Mucosa of gallbladder (tissue), 1 donor: ENCODE measurements around the gene IL17RA. TPM values are rescaled to one million over a fixed set of nuclear protein-coding genes. Genes with fewer than 3 reads are reported as not detected.
"Not testable (repeated sequence)": the region's sequence is repeated elsewhere in the genome, so short reads cannot be mapped to it uniquely, and the experiment has no call there.

Source experiments
- DNase-seq: peaks from one replicate; pipeline ENCODE4 v3.0.0-alpha.2; 2020; ENCODE audit warnings: low spot score
- total RNA-seq: library from RNA; stranded (reverse); gene quantifications from one replicate; pipeline ENCODE4 v1.2.1, GENCODE V29; 2021
- donor health status: DM: no; HTN: no; CAD: no.

The IL17RA gene, protein sequence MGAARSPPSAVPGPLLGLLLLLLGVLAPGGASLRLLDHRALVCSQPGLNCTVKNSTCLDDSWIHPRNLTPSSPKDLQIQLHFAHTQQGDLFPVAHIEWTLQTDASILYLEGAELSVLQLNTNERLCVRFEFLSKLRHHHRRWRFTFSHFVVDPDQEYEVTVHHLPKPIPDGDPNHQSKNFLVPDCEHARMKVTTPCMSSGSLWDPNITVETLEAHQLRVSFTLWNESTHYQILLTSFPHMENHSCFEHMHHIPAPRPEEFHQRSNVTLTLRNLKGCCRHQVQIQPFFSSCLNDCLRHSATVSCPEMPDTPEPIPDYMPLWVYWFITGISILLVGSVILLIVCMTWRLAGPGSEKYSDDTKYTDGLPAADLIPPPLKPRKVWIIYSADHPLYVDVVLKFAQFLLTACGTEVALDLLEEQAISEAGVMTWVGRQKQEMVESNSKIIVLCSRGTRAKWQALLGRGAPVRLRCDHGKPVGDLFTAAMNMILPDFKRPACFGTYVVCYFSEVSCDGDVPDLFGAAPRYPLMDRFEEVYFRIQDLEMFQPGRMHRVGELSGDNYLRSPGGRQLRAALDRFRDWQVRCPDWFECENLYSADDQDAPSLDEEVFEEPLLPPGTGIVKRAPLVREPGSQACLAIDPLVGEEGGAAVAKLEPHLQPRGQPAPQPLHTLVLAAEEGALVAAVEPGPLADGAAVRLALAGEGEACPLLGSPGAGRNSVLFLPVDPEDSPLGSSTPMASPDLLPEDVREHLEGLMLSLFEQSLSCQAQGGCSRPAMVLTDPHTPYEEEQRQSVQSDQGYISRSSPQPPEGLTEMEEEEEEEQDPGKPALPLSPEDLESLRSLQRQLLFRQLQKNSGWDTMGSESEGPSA
- total RNA-seq, result 27.2 TPM

DNA sequence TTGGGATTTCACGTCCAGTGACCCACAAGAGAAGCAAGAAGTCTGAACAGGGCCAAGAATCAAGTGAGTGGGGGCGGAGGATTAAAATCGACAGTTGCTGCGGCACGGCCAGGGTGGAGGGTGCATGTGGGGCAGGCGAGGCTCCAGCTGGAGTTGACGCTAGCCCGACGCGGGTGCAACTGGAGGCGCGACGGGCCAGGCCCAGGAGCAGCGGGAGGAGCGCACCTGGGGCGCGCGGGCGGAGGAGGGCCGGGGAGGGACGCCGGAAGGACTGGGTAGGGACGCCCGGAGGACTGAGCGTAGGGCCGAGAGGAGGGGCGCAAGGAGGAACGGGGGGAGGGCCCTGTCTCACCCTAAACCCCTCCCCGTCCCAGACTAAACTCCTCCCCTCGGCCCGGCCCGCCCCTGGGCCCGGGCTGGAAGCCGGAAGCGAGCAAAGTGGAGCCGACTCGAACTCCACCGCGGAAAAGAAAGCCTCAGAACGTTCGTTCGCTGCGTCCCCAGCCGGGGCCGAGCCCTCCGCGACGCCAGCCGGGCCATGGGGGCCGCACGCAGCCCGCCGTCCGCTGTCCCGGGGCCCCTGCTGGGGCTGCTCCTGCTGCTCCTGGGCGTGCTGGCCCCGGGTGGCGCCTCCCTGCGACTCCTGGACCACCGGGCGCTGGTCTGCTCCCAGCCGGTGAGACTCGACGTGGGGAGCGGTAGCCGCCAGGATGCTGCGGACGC lies at the start of gene IL17RA:
IL17RA (plus strand) TSS at position 447 of the 723 bp plus-strand sequence; CDS start at position 539, 92 bp downstream.
- peak; percentile 91 for DNase-seq

DNA sequence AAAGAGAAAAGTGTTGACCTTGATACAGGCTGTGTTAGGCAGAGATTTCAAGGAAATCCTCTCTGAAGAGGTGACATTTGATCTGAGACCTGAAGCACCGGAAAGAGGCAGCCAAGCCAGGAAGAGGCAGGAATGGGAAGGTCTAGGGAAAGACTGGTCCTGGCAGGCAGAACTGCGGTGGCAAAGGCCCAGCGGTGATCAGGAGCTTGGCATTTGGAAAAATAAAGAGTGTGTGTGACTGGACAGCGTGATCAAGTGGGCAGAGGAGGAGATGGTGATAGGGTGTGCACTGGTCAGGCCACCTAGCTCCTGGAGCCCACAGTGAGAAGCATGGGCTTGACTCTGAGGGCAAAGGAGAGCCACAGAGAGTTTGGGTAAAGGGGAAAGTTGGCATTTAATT lies 49.6 kb upstream of the IL17RA start:
- DNase-seq, result no peak

DNA sequence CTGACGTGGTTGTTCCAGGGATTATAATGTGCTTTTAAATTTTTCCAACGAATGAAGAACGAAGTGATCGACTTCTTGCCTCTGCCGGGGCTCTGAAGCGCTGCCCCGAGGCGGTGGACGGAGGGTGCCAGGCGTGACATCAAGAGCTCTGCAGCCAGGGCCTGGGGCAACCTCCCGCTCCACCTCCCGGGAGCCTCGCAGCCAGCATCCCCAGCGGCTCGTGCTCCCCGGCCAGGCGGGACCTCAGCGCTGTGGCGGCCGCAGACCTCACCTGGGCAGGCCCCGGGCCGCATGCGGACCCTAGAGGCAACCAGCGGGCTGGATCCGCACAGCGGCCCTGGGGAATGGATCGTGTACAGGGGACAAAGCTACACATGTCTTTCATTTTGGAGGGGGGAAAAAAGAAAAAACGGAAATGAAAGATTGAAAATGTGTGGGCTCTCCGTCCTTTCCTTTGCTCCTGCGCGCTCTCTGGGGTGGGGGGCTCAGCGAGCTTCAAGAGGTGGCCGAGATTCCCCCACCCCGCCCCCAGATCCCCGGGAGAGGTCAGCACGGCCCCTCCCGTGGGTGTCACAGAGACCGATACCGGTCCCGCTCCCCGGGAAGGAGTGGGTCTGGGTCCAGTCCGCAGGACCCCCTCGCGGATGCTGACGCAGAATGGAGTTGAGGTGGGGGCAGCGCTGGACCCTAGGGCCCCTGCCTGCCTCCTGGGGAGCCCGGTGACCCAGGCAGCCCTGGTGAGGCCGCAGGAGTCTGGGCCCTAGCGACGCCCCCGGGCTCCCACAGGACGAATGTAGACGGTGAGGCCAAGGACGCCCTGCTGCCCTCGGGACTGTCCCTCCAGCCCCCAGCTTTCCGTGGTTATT lies 48.6 kb upstream of the IL17RA start:
- DNase-seq, result not testable (repeated sequence)

DNA sequence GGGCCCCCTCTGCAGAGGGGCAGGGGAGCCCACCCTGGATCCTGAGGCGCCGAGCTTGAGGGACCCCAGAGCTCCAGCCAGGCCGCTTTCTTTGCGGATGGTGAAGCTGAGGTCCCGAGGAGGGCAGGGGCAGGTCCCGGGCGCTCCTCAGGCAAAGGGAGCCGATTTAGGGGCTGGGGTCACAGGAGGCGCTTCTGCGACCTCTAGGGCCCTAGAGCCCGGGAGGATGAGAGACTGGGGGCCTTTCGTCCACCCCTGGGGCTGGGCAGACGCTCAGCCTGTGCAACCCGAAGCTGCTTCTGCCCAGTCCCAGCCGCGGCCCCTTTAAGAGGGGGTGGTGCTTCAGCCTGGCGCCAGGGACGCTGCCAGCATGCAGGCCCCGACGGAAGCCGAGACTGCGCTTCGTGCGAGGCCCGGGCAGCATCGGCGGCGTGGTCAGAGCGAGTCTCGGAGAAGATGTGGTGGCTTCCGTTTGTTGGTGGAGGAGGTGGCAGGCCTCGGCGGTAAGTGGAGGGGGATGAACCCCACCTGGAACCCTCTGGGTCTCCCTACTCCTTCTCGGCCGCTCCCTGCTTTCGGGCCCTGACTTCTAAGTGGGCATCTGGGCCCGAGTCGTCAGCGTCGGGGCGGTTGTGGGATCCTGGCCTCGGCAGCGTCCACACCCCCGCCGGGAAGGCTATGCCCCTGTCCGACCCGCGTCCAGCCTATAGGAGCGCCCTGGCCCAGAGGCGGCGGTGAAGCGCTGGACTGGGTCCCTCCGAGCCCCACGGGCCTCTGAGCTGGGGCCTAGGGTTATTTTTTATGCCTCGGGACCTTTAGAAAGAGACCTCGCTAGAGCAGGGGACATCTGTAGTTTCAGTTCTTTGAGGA lies 47.7 kb upstream of the IL17RA start:
- not testable (repeated sequence) for DNase-seq

DNA sequence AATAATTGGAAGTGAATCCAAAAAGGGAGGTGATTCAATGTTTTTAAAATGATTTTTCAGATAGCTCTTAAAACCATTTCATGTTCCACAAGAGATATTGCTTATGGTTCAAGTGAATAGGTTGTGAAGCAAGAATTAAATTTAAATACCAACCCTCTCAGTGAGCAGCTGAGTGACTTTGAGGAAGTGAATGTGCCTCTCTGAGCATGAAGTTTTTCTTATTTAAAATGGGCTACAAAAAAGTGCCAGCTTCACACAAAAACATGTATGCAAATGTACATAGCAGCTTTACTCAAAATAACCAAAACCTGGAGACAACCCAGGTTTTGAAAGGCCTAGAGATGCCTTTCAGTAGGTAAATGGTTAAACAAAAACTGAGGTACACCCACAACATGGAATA lies 41.3 kb upstream of the IL17RA start:
- DNase-seq, result no peak

DNA sequence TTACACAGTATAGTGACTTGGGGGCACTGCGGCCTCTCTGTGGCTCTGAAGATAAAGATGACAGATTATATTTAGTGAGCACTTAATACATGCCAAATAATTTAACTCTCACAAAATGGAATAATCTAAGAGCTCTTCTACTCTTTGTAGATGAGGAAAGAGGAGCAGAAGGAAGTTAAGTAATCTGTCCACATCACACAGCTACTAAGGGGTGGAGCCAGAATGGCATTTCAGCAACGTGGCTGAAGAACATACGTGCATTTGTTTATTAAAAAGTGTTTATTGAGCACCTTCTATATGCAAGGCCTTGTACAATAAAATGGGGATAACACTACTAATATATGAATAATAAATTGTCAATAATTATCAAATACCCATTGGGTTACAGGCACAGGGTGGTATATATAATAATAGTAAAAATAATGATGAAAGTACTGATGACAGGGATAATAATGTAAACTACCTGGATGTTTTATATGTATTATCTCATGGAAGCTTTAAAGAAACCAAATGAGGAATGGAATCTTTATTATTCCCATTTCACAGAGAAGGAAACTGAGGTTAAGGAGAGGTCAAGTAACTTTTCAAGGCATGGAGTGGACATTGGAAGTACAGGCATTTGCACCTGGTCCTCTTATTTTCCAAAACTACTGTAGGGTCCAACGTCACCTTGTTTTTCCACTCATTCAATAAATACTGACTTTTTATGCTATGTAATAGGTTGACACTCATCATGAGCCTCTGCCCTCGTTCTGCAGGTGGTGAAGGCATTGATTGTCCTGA lies 38.0 kb upstream of the IL17RA start:
- DNase-seq, result no peak

DNA sequence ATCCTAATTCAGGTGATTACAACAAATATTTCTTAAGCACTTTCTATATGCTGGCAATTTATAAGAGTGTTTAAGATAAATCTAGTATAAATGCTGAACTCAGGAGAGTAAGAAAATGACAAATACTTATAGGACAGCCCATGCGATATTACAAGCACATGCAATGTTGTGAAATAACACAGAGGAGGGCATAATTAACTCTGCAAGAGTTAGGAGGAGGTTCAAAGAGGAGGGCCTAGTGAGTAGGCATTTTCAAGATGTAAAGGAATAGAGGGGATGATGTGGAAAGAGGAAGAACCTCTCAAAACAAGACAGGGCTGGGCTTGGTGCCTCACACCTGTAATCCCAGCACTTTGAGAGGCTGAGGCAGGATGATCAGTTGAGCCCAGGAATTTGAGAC lies 37.1 kb upstream of the IL17RA start:
- DNase-seq, result no peak

DNA sequence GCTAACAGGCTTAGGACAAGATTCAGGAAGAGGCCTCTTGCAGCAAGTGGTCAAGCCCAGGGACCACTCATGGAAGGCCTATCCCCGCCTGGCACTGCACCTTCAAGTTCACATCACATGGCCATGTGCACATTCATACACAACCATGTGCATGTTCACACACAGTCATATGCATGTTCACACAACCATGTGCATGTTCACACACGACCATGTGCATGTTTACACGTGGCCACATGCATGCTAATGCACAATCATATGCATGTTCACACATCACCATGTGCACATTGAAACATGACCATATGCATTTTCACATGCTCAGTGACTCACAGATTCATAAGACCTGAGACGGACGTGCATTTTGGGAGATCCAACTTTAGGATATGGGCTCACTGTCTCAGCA lies 28.7 kb upstream of the IL17RA start:
- DNase-seq, result no peak

DNA sequence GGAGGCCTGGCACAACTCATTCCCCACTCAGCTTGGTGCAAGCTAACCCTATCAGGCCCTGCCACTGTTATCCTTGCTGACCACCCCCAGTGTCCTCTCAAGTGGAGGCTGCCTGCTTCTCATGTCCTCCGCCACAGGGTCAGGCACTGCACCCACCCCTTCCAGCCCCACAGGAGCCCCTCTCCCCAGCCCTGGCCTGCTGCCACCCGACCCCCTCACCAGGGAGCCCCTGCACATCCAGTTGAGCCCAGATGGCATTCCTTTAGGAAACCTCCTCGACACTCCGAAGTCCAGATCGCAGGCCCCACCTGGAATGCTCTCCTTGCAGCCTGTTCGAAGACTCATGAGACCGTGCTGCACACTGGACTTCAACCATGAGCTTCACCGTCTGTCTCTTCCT lies 28.0 kb upstream of the IL17RA start:
- DNase-seq, result no peak

DNA sequence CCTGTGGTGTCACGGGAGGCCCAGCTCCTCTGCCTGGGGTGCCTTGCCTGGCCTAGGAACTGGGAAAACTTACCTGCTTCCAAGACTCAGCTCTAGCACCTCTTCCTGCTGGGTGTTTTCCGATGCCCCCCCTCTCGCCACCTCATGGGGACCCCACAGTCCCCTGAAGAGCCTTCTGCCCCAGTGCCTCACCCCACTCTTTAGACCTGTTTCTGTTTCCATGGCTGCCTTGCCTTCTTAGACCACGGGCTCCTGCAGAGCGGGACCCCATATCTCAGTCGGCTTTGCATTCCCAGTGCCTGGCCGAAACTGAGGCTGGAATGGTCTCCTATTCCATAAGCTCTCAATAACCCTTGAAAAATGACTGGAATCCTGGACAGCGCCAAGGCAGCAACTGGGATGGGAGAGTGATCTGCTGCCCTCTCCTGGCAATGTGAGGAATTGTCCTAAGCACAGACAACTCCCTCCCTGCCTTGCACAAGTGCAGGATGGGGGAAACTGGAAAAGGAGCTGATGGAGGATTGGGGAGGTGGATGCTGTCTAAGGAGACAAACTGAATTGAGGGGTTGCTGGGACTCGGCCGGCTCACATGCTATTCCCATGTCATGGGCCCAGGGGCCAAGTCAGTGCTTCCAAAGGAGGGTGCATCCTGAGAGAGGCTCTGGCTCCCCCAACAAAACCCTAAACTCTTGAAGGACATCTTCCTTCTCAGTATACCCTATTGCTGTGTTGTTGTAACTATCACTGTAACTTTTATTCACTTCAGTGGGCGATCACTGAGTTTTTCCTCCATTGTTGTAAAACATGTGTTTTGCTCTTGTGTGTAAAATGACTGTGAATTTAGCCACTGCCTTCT lies 26.6 kb upstream of the IL17RA start:
- DNase-seq, result peak; percentile 62

DNA sequence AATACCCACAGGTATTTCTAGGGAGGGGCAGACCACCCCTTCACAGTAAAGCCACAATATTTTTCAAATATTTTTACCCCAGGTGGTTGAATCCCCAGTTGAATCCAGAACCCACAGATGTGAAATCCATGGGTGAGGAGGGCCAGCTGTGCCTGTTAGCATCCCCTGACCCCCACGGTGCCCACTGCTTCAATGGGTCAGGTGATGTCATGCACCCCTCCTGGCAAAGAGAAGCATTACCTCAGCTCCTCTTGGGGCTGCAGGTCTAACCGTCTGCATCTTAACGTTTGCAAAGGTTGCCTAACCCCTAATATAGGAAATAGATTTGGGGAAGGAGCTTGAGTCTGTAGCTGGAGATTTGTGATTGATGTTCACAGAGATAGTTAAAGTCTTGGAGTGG lies 24.7 kb upstream of the IL17RA start:
- DNase-seq, result no peak

DNA sequence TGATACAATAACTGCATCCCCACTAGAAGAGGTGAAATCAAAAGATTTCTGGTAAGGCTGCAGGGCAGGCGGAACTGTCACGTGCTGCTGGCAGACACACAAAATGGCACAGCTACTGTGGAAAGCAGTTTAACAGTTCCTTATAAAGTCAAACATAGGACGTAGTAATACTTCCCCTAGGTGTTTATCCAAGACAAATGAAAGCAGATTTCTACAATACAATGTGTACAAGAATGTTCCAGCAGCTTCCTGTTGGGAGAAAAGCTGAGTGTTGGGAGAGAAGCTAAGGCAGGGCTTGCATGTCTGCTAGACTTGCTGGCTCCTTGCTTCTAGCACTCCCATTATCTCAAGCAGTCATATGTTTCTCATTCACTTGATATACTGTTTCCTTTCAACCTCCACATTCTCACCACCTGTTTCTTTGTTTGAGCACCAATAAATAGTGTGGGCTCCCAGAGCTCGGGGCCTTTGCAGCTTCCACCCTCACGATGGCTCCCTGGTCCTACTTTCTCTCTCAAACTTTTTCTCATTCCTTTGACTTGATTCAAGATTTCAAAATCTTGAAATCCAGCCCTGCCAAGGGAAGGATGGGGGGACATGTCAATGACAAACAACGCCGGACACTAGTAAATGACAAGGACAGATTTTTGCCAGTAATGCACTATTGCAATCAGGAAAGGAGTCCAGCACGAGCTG lies 21.2 kb upstream of the IL17RA start:
- DNase-seq, result no peak

DNA sequence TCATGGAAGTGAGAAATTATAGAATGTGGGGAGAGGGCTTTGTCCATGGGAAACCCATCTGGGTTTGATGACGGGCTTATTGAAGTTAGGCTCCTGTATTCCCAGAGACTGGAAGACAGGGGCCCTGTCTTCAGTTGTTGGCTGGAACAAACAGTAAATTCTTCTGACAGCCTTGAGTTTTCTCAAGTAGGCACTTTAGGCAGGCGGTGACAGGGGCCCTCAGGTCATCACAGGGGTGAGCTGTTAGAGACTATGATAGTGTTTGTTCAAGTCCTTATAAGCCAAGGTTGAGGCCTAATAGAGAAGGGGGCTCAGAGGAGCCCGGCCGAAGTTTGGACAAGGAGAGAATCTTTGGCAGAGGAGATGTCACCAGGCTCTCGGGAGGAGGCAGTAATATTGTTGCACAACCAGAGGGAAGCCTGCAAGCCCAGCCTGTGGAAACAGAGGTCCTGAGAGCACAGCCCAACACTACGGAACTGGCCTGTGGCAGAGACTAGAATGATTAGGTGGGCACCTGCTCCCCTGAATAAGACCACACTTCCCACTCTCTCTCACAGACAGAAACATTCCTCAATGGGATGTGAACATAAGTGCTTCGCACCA lies 20.2 kb upstream of the IL17RA start:
- no peak for DNase-seq

DNA sequence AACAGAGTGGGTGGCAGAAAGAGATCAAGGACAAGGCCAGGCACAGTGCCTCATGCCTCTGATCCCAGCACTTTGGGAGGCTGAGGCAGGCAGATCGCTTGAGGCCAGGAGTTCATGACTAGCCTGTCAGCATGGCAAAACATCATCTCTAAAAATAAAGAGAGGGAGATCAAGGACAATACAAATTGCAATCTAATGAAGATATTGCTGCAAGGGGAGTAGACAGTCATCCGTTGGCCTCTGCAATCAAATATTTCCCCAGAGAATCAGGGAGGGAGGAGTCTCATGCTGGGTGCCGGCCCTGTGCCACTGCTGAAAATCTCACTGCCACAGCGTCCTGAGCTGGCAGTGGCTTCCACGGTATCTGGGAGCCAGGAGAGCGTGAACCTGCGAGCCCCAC lies 19.4 kb upstream of the IL17RA start:
- DNase-seq, result no peak

DNA sequence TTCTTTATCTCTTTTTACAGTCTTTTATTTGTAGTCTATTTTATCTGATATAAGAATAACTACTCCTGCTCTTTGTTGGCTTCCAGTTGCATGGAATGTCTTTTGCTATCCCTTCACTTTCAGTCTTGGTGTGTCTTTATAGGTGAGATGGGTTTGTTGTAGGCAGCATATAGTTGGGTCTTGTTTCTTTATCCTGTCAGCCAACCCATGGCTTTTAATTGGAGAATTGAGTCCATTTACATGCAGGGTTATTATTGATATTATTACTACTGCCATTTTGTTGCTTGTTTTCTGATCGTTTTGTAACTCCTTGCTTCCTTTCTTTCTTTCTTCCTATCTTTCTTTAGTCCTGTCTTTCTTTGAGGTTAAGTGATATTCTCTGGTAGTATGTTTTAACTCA lies 11.9 kb upstream of the IL17RA start:
- no peak for DNase-seq

DNA sequence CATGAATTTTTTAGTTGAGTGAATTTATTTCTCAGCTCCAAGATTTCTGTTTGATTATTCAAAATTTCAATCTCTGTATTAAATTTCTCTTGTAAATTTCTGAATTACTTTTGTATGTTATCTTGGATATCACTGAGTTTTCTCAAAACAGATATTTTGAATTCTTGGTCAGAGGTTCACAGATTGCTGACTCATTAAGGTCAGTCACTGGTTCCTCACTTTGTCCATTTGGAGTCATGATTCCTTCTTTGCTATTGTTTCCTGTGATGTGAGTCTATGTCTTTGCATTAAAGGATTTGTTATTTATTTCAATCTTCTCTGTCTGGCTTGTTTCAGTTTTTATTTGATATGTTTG lies 10.2 kb upstream of the IL17RA start:
- DNase-seq, result no peak

DNA sequence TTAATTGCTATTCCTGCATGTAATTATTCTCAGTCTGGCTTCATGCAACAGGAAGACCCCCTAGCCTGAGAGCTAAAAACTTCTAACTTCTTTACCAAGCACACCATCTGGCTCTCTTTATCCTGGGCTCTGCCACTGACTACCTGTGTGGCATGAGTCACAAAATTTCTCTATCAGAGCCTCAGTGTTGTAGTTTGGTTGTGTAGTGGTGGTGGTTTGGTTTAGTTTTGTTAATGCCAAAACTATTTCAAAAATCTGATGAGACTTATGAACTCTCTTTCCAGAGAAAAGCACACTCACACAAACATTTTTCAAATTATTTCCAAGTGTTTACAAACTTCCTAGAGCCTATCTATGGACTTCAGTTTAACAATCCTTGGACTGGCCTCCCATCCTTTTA lies 7.5 kb upstream of the IL17RA start:
- no peak for DNase-seq

DNA sequence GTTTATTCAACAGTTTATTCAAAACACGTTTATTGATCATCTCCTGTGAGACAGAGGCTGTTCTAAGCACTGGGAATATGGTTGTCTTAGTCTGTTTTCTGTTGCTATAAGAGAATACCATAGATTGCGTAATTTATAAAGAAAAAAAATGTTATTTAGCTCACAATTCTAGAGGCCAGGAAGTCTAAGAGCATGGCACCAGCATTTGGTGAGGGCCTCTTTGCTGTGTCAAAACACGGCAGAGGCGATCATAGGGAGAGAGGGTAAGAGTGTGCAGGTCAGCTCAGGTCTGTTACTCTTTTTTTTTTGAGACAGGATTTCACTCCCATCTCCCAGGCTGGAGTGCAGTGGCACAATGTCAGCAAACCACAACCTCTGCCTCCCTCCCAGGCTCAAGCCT lies 5.2 kb upstream of the IL17RA start:
- no peak for DNase-seq
